Sigmoid colon (tissue), 7 donors: ENCODE results near the gene KCNK3. TPM values are rescaled to one million over a fixed set of nuclear protein-coding genes. Genes with fewer than 3 reads are reported as not detected.

Experiments used
- DNase-seq: peaks from one replicate; pipeline ENCODE4 v3.0.0-alpha.2; 2019
- H3K27ac ChIP-seq, 4 donors: fragments of 200-600 bp; sonication (generic); one replicate each; pipeline ENCODE4 v1.5.1; 2016 to 2019; ENCODE audit warnings: mild to moderate bottlenecking in 1 of 4
- H3K27me3 ChIP-seq, 3 donors: fragments of 200-600 bp; sonication (generic); one replicate each; pipeline ENCODE4 v1.5.1; 2019; ENCODE audit warnings: mild to moderate bottlenecking in 1 of 3
- H3K36me3 ChIP-seq, 4 donors: fragments of 200-600 bp; sonication (generic); one replicate each; pipeline ENCODE4 v1.5.1; 2016 to 2019
- H3K4me1 ChIP-seq, 4 donors: fragments of 200-600 bp; sonication (generic); one replicate each; pipeline ENCODE4 v1.5.1; 2017 to 2019
- H3K4me3 ChIP-seq, 4 donors: fragments of 200-600 bp; sonication (generic); one replicate each; pipeline ENCODE4 v1.5.1; 2017 to 2019; ENCODE audit warnings: mild to moderate bottlenecking in 2 of 4, moderate library complexity in 1 of 4
- H3K9me3 ChIP-seq, 4 donors: fragments of 200-600 bp in 3 of 4; sonication (generic) in 3 of 4; one replicate each; pipeline versions ENCODE4 v1.5.1 to v1.6.1; 2013 to 2019
- EP300 ChIP-seq, 4 donors: sonication (generic); formaldehyde crosslinking; IDR thresholded peaks; one replicate each; pipeline ENCODE4 v1.6.1; 2017; ENCODE audit warnings: antibody characterized with exemption in 4 of 4
- POLR2A ChIP-seq, 2 donors: fragments of 450-650 bp; IDR thresholded peaks; one replicate each; pipeline ENCODE4 v1.6.1; 2016; ENCODE audit warnings: antibody characterized with exemption in 2 of 2, mild to moderate bottlenecking in 2 of 2, moderate library complexity in 2 of 2
- POLR2AphosphoS5 ChIP-seq, 4 donors: sonication (generic); formaldehyde crosslinking; IDR thresholded peaks; one replicate each; pipeline ENCODE4 v1.6.1; 2017; ENCODE audit warnings: antibody characterized with exemption in 4 of 4
- WGBS, 2 donors: extraction: QIAGEN DNeasy Blood & Tissue Kit; methylation state at CpG; one replicate each; pipeline ENCODE4 v1.1.7; 2013; 5-methylcytosine and 5-hydroxymethylcytosine counted together
- intact Hi-C: fragments of 100-400 bp; cut with DNase I; formaldehyde crosslinking; loops from one replicate; pipeline ENCODE4 v1.15.1; 2023
- polyA plus RNA-seq, 3 donors: library from polyadenylated mRNA; stranded (reverse); fragments of 200-250 nt; gene quantifications; one replicate each; pipeline ENCODE4 v1.2.3, GENCODE V29; 2013
- total RNA-seq, 4 donors: library from RNA; depleted of rRNA; stranded (reverse); fragments of >200 nt; gene quantifications; one replicate each; pipeline ENCODE4 v1.1.0, GENCODE V29; 2016
- TF ChIP-seq, protein P1 (sequence below), 4 experiments: fragments of 450-650 bp in 3 of 4; fragments of 200-600 bp in 1 of 4; IDR thresholded peaks; one replicate each; pipeline ENCODE4 v1.5.1; 2016 to 2019; ENCODE audit warnings: antibody characterized with exemption in 4 of 4, mild to moderate bottlenecking in 3 of 4, moderate library complexity in 2 of 4
- donor health status: healthy with polysubstance abuse.
- donor health status: Bipolar disorder and iron deficiency.
- donor health status: healthy.

KCNK3 gene
- total and polyA plus RNA-seq, 7 donors, result under 0.01 to 12.2 (median 2.9) TPM

DNA sequence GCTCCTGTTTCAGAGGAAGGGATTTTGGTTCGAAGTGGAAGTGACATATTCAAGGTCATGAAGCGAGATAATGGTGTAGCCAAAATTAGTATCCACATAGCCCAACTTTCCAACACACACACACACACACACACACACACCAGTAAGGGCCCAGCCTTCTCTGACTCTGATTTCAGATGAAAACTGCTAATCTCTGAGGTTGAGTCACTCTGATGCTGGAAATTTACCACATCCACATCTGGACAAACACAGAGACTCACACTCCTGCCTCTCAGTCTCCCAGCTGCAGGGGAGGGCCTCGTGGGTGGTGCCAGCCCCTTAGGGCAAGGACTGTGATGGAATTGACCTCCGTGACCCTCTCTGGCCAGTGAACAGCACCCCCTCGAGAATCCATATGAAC is 42.6 kb downstream of the KCNK3 start:
- no peaks in the 10 kb centered on the region for H3K36me3 ChIP-seq
- intact Hi-C loops, result no loop called here
- no peaks in the 10 kb centered on the region for H3K27me3 ChIP-seq
- no peaks in the 10 kb centered on the region for H3K4me1 ChIP-seq
- no peaks in the 10 kb centered on the region for H3K9me3 ChIP-seq
- no peak overlapping the region for H3K27ac ChIP-seq
- no peak overlapping the region for H3K4me3 ChIP-seq
- TF ChIP-seq POLR2A (IDR thresholded peaks at IDR 0.05) (no peak), POLR2AphosphoS5 (IDR thresholded peaks at IDR 0.05) (no peak), EP300 (IDR thresholded peaks at IDR 0.05) (no peak)
- TF ChIP-seq, protein P1, sequence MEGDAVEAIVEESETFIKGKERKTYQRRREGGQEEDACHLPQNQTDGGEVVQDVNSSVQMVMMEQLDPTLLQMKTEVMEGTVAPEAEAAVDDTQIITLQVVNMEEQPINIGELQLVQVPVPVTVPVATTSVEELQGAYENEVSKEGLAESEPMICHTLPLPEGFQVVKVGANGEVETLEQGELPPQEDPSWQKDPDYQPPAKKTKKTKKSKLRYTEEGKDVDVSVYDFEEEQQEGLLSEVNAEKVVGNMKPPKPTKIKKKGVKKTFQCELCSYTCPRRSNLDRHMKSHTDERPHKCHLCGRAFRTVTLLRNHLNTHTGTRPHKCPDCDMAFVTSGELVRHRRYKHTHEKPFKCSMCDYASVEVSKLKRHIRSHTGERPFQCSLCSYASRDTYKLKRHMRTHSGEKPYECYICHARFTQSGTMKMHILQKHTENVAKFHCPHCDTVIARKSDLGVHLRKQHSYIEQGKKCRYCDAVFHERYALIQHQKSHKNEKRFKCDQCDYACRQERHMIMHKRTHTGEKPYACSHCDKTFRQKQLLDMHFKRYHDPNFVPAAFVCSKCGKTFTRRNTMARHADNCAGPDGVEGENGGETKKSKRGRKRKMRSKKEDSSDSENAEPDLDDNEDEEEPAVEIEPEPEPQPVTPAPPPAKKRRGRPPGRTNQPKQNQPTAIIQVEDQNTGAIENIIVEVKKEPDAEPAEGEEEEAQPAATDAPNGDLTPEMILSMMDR (IDR thresholded peaks at IDR 0.05), result no peak
- 58 to 64% methylated on average over 5 of the region's 5 CpGs for WGBS, 2 donors
- DNase-seq, result no peak

DNA sequence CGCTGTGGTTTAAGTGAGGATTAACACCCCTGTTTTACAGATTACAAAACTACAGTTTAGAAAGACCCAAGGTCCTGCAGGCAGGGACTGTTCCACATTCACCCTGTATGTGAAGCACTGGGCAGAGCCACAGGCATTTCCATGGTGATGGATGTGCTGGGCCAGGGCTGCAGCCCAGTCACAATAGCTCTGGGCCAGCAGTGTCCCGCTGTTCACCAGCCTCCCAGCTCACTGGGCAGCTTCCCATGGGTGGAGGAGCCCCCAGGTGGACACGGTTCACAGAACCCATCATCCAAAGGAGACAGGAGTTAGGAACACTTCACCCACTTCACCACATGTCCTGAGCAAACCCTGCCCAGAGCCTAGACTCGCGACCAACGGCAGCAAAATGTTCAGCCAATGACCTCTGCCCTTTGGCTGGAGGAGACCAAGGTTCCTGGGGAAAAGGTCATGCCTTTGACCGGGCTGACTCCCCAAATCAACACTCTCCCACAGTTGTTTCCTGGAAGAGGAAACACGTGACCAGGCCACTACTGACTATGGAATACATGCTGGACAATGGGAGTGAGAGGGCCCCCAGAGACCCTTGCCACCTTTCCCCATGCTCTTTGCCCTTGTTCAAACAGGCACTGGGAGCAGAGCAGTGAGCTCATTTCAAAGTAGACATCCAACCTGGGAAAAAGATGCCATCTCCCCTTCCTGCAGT is 43.5 kb downstream of the KCNK3 start:
- DNase-seq, result no peak
- Histone ChIP-seq H3K27me3 (no peaks in the 10 kb centered on the region), H3K36me3 (no peaks in the 10 kb centered on the region), H3K4me1 (no peaks in the 10 kb centered on the region), H3K4me3 (no peak overlapping the region), H3K9me3 (no peaks in the 10 kb centered on the region), H3K27ac (no peak overlapping the region)
- intact Hi-C loops, result no loop called here
- 54 to 64% methylated on average over 8 of the region's 8 CpGs for WGBS, 2 donors
- TF ChIP-seq POLR2AphosphoS5 (IDR thresholded peaks at IDR 0.05) (no peak), EP300 (IDR thresholded peaks at IDR 0.05) (no peak), POLR2A (IDR thresholded peaks at IDR 0.05) (no peak)
- TF ChIP-seq, protein P1 (IDR thresholded peaks at IDR 0.05), result no peak

DNA sequence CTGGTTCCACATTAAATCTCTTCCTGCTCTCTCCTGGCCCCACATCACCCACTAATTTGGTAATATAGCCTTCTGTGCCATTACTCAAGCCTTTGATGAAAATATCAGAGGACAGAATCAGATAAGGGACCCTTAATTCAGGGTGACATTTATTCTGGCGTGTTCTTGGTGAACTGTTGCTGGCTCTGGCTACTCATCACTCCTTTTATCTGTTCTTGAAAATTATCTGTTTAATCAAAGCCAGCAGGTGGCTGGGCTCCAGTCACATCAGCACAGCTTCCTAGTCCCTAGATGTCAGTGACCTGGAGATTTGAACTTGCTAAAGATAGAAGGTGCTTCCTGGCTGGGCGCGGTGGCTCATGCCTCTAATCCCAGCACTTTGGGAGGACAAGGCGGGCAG is 44.7 kb downstream of the KCNK3 start:
- no peaks in the 10 kb centered on the region for H3K9me3 ChIP-seq
- WGBS, 2 donors, result 91 to 95% methylated on average over 4 of the region's 4 CpGs
- H3K4me1 ChIP-seq, result no peaks in the 10 kb centered on the region
- H3K27me3 ChIP-seq, result no peaks in the 10 kb centered on the region
- intact Hi-C loops, result no loop called here
- H3K27ac ChIP-seq, result no peak overlapping the region
- H3K4me3 ChIP-seq, result no peak overlapping the region
- TF ChIP-seq, protein P1 (IDR thresholded peaks at IDR 0.05), result no peak
- TF ChIP-seq POLR2AphosphoS5 (IDR thresholded peaks at IDR 0.05), result no peak
- TF ChIP-seq EP300 (IDR thresholded peaks at IDR 0.05), result no peak
- no peak for TF ChIP-seq POLR2A (IDR thresholded peaks at IDR 0.05)
- H3K36me3 ChIP-seq, result no peaks in the 10 kb centered on the region
- no peak for DNase-seq

DNA sequence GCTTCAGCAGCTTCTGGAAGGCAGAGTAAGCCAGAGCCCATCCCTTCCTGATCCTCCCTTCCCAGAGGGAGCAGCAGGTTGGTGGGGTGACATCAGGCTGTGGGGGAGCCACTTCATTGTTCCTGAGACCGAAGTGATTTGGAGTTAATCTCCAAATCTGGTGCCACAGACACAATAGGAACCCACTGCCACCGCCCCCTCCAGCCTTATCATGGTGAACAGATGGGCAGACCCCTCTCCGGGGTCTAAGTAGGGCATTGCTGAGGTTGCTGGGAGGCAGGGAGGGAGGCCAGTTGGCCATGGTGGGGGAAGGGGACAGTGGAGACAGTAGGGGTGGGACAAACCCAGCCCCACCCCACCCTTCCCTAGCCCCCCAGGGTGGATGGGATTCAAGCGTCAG is 46.0 kb downstream of the KCNK3 start:
- Histone ChIP-seq H3K4me3 (no peak overlapping the region), H3K36me3 (no peaks in the 10 kb centered on the region), H3K27ac (no peak overlapping the region), H3K27me3 (no peaks in the 10 kb centered on the region), H3K9me3 (no peaks in the 10 kb centered on the region), H3K4me1 (no peaks in the 10 kb centered on the region)
- intact Hi-C loops, result no loop called here
- TF ChIP-seq, protein P1 (IDR thresholded peaks at IDR 0.05), result no peak
- TF ChIP-seq POLR2AphosphoS5 (IDR thresholded peaks at IDR 0.05) (no peak), POLR2A (IDR thresholded peaks at IDR 0.05) (no peak), EP300 (IDR thresholded peaks at IDR 0.05) (no peak)
- 71 to 85% methylated on average over 4 of the region's 4 CpGs for WGBS, 2 donors
- no peak for DNase-seq

DNA sequence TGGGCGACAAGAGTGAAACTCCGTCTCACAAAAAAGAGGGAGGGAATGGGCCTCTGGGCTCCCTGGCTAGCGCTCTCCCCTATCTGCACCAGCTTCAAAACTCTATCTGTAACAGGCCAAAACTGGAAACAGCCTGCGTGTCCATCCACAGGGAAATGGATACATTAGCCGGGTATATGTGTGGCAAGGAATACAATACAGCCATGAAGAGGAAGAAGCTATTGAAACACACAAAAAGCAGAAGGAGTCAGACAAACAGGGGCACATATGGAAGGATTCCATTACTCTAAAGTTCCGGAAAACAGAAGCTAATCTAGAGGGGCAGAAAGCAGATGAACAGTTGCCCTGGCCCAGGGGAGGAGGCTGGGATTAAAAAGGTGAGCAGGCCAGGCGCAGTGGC is 47.0 kb downstream of the KCNK3 start:
- DNase-seq, result no peak
- intact Hi-C loops, result no loop called here
- no peak for TF ChIP-seq POLR2A (IDR thresholded peaks at IDR 0.05)
- TF ChIP-seq, protein P1 (IDR thresholded peaks at IDR 0.05), result no peak
- TF ChIP-seq EP300 (IDR thresholded peaks at IDR 0.05), result no peak
- TF ChIP-seq POLR2AphosphoS5 (IDR thresholded peaks at IDR 0.05), result no peak
- Histone ChIP-seq H3K36me3 (no peaks in the 10 kb centered on the region), H3K9me3 (no peaks in the 10 kb centered on the region), H3K4me3 (no peak overlapping the region), H3K4me1 (no peaks in the 10 kb centered on the region), H3K27ac (no peak overlapping the region), H3K27me3 (no peaks in the 10 kb centered on the region)
- WGBS, 2 donors, result 94 to 96% methylated on average over 7 of the region's 7 CpGs
